ENCODE measurements around the gene WWOX. TPM values are rescaled to one million over a fixed set of nuclear protein-coding genes. Genes with fewer than 3 reads are reported as not detected.

Gene WWOX
- total and polyA plus RNA-seq, 2 of the 4 experiments (the other 2 are of a cell fraction): 2.7 to 5.4 TPM

- Histone ChIP-seq H3K9me3 (ENCODE audit: control insufficient read depth, insufficient read depth, low read length) (peaks cover 26% of the 10 kb centered on the region), H3K18ac (ENCODE audit: low read depth, low read length) (no peak overlapping the region), H2BK5ac (ENCODE audit: low read depth, low read length, poor library complexity, severe bottlenecking) (no peak overlapping the region), H2AFZ (replicated peaks; ENCODE audit: low read length, poor library complexity) (no peak overlapping the region), H4K5ac (ENCODE audit: low read depth, low read length) (no peak overlapping the region), H4K91ac (ENCODE audit: insufficient read depth, low read depth, low read length) (no peak overlapping the region), H3K14ac (replicated peaks; ENCODE audit: low read depth, low read length) (no peak overlapping the region), H3K27me3 (ENCODE audit: control insufficient read depth, insufficient read depth, low read length) (no peaks in the 10 kb centered on the region), H2BK15ac (ENCODE audit: low read depth, low read length) (no peak overlapping the region), H3K4ac (ENCODE audit: low read depth, low read length) (no peak overlapping the region), H2BK20ac (ENCODE audit: low read depth, low read length) (no peak overlapping the region), H3K23ac (ENCODE audit: low read depth, low read length) (no peak overlapping the region), H2AK9ac (replicated peaks; ENCODE audit: low read depth, low read length, poor library complexity) (no peak overlapping the region), H3K56ac (ENCODE audit: extremely low read depth, insufficient read depth, low read length) (no peak overlapping the region), H2BK120ac (ENCODE audit: low read depth, low read length) (no peak overlapping the region), H3K9ac (ENCODE audit: low read depth, low read length) (no peak overlapping the region), H3K27ac (ENCODE audit: insufficient read depth, low read length) (no peak overlapping the region), H3K4me1 (ENCODE audit: control insufficient read depth, insufficient read depth, low read length) (no peaks in the 10 kb centered on the region), H3K4me2 (ENCODE audit: low read depth, low read length) (no peak overlapping the region), H3K9me1 (ENCODE audit: insufficient read depth, low read length) (no peaks in the 10 kb centered on the region), H3K36me3 (ENCODE audit: control insufficient read depth, insufficient read depth, low read length) (no peaks in the 10 kb centered on the region), H4K20me1 (ENCODE audit: insufficient read depth, low read length) (no peaks in the 10 kb centered on the region), H3K4me3 (ENCODE audit: insufficient read depth, low read depth, low read length) (no peak overlapping the region), H2AK5ac (ENCODE audit: low read depth, low read length) (no peak overlapping the region), H3K79me1 (ENCODE audit: low read depth in 1 of 2, low read length in 2 of 2) (no peaks in the 10 kb centered on the region), H4K8ac (ENCODE audit: low read depth in 2 of 2, low read length in 2 of 2) (no peak overlapping the region)
- no peak for ATAC-seq (ENCODE audit: low read depth)
- ChIA-PET CTCF (no interaction called here), POLR2A (ENCODE audit: unreplicated experiment) (no interaction called here)
- TF ChIP-seq RCOR1 (IDR thresholded peaks at IDR 0.05; ENCODE audit: insufficient replicate concordance, low read length) (no peak), ELK1 (IDR thresholded peaks at IDR 0.05; ENCODE audit: borderline replicate concordance, low read depth, low read length) (no peak), CTCF (conservative IDR thresholded peaks at IDR 0.05; ENCODE audit: low read depth, low read length) (no peak), RAD21 (IDR thresholded peaks at IDR 0.05; ENCODE audit: low read length) (no peak), BHLHE40 (IDR thresholded peaks at IDR 0.05; ENCODE audit: low read depth, low read length) (no peak), NFE2L2 (IDR thresholded peaks at IDR 0.05; ENCODE audit: low read depth, low read length) (no peak), CEBPB (IDR thresholded peaks at IDR 0.05; ENCODE audit: low read depth, low read length) (no peak), USF2 (IDR thresholded peaks at IDR 0.05; ENCODE audit: low read depth, low read length) (no peak), RFX5 (IDR thresholded peaks at IDR 0.05; ENCODE audit: low read depth, low read length) (no peak), MXI1 (IDR thresholded peaks at IDR 0.05; ENCODE audit: borderline replicate concordance, low read depth, low read length) (no peak), FOS (IDR thresholded peaks at IDR 0.05; ENCODE audit: low read depth, low read length) (no peak)
- no TSS peak for BruUV-seq (replicated peaks)
- intact Hi-C loops (cut with micrococcal nuclease): no loop called here
- dilution Hi-C loops (cut with HindIII; ENCODE audit: low sequenced_read_pairs, unreplicated experiment): no loop called here
- no peak for DNase-seq
- 100% methylated on average over 2 of the region's 5 CpGs; no CpG with 5 or more reads in 1 of the 2 experiments for WGBS, 2 experiments (ENCODE audit: extremely low coverage in 2 of 2, insufficient read length in 1 of 2)
- in situ Hi-C loops (cut with MboI; ENCODE audit: low sequenced_read_pairs): no loop called here
Observed at GRCh38 chr16:78591682-78592103, 492.2 kb downstream of the WWOX start.
